NCI-H2171 (cell line): Measurements from ENCODE around the gene ZNF74.

Experiments used
- DNase-seq: peaks from one replicate; lab custom pipeline; 2025; lab: John Stamatoyannopoulos, UW

The ZNF74 gene

DNA sequence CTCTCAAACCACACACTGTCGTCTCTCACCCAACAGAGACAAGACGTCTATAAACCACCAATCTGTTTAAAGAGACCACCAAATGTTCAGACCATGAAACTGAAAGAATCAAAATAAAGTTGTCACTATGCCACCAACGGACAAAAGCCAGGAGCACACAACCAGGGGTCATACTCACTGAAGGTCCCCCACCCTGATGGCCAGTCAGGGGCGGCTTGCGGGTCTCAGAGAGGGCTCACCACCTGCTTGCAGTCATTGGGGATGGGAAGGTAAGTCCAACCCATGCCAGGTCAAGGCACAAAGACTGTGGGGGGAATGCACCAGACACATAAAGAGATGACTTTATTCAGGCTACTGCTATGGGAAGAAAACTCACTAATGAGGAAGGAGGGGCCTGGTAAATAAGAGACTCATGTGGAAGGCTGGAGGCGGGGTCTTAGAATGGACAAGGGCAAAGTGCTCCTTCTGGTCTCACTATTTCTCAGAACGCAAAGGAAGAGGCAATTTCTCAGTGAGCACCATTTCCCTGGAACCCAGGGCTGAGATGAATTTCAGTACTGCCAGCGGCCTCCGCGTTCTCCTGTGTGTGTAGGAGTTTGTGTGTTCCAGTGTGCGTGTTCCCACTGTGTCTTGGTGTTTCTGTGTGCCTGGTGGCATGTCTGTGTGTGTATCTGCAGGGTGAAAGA lies 26.3 kb downstream of the ZNF74 start:
- no peak for DNase-seq

DNA sequence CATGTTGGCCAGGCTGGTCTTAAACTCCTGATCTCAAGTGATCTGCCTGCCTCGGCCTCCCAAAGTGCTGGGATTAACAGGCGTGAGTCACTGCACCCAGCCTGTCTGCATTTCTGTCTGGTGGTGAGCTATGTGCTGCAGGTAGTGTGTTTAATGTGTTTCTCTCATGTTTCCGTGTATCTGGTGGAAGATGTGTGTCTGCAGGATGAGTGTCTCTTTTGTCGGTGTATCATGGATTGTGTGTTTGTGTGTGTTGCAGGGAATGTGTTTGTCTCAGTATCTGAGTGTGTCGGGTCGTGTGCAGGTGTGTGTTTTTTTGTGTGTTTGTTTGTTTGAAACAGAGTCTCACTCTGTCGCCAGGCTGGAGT lies 27.5 kb downstream of the ZNF74 start:
- DNase-seq, result no peak

DNA sequence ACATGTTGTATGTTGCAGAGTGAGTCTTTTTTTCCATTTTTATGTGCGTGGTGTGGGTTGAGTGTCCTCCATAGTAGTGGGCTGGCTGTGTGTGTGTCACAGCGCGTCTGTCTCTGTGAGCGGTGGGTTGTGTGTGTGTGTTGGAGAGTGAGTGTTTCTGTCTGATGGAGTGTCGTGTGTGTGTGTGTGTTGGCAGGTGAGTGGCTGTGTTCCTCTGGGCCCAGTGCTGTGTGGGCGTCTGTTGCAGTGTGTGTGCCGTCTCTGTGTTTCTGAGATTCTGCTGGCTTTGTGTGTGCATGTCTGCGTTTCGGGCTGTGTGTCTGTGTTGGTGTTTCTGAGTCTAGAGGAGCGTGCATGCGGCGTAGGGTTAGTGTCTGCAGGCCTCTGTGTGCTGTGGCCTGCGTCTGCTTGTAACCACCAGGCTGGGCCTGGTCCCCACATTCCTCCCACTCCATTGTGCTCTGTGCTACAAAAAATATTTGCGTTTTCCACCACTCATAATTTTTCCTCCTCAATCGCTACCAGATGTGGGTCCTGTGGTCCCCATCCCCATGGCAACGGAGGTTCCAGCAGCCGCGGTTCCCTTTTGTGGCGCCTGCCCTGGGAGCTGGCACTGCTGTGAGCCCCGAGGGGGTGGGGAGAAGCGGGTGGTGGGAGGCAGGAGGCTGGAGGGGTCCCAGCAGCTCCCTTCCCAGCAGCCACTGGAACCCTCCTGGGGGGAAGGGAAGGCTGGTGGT lies 28.5 kb downstream of the ZNF74 start:
- no peak for DNase-seq

DNA sequence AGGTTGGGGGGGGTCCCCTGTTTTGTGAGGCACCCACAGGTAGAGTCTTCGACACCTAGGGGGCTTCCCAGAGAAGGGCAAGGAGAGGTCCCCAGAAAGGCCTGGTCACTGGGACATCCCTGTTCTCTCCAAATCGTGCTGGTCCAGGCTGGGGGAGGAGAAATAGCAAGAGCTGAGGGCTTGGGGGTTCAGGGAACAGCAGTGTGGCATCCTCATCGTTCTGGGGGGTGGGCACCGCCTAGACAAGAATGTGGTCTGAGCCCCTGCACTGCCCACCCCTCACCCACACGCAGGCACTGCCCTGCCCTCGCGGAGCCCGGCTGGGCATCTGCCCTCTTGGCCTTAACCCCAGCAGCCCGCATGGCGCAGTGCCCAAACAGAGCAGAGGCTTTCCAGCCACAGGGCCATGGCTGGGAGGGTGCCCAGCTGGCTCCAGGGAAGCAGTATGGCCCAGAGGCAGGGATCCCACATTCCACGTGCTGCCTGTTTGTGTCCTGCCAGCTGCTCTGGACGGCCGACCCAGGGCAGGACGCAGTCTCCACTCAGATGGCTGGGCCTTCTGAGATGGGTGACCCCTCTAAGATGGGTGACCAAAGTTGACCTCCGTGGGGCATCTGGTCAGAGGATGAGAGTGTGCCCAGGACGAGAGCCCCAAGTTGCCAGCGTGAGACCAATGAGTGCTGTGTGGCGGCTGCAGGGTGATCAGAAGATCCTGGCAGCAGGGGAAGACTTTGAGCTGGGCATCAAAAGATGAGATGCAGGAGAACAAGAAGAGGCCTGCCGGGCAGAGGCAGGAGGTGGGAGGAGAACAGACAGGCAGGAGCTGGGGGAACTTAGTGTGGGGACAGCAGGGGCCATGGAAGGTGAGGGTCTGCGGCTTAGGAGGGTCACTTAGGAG lies 29.3 kb downstream of the ZNF74 start:
- DNase-seq, result no peak

DNA sequence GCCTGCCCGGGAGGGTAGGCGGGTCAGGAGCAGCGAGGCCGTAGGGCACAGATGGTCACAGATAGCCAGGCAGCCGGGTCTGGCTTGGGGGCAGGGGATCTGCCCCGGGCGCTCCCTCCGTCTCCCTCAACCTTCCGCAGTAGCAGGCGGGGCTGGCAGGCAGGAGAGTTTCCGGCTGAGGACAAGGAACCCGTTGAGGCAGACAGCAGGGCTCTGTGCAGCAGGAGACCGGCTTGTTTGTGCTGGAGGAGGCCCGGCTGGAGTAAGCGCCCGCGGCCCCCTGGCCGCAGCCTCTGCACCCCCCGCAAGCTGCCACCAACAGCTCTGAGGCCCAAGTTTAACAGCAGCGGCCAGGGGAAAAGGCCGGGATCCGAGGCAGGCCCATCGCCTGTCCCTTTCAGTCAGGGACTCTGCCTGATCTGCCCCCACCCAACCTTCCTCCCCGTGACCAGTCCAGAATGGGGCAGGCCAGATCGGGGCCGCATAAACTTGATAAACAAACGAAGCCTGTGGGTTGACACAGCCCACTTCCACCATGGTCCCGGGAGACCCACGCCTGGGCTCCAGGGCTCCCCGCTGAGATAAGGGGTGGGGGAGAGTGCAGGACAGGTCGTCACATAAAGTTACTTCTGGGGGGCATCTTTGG lies 30.1 kb downstream of the ZNF74 start:
- no peak for DNase-seq

DNA sequence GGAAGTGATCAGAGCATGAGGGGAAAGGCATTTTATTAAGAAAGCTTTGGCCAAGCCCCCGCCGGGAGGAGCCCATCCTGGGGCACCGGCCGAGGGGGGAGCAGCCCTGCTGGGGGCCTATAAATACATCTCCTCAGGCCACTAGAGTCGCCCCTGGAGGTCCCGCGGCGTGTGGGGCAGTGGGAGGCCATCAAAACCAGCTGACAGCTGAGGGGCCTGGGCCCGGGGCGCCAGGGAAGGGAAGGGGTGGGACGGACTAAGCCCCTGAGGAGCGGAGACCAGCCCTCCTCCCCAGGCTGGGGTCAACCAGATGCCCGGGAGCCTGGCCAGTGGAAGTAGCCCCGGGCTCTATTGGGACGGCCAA lies 30.6 kb downstream of the ZNF74 start:
- no peak for DNase-seq

DNA sequence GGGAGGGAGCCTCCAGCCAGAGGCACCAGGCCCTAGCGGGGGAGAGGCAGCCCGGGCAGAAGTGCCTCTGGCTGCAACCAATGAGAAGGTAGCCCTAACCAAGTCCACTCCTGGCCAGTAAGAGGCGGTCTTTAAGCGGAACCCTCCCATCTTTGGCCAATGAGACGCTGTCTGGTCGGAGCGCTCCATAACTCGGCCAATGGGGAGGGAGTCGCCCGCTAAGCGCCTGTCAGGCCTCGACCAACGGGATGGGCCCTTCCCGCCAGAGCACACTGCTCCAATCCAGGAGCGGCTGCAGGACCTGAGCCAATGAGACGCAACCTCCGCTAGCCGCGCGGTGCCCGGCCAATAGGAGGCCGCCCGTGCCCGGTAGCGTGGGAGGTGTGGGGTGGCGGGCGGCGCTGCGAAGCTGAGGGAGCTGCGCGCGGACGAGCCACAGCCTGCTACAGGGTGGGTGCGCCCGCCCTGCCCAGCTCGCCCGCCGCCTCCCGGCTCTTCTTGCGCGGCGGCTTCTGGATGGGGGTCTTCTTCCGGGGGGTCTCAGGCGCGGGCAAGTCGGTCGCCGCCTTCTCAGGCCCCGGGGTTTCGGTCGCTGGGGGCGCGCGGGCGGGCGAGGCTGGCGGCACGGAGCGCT lies 31.1 kb downstream of the ZNF74 start:
- no peak for DNase-seq

DNA sequence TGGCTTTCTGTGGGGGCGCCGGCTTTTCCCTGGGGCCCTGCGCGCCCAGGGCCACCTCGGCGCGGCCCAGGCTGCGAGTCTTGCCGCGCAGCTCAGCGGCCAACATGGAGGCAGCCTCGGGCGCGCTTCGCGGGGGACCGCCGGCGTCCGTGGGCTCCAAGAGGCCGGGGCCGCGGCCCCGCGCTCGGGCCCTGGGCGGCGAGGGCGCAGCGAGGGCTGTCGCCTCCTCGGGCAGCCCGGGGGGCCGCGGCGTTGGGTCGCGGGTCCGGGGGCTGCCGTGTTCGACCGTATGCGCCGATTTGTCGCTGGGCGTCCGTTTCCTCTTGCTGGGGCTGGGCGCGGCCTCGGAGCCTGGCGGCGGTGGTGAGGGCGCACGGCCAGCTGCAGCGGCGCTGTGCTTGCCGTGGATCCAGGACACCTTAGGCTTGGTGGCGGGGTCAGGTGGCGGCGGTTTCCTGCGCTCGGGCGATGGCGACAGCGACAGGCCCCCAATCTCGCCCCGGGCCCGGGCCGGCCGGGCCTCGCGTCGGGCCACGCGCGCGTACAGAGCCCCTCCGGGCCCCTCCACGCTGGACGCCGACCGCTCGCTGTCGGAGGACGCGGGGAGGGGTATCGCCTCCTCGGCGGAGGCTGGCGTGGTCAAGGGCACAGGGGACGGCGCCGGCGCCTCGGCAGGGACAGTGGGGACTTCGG lies 31.8 kb downstream of the ZNF74 start:
- DNase-seq, result no peak

DNA sequence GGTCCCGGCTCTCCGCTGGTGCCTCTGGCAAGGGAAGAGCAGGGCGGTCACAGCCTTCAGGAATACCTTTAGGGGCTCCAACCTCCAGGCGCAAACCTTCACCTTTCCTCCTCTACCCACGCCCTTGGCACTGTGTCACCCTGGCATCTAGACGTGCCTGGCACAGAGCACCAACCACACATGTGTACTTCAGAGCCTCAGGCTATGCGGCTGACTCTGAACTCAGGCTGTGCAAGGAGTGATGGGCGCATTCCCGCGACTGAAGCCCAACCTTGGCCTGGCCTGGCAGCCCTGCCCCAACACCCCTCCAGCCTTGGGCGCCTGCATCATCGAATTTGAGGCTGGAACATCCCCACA lies 32.3 kb downstream of the ZNF74 start:
- no peak for DNase-seq

DNA sequence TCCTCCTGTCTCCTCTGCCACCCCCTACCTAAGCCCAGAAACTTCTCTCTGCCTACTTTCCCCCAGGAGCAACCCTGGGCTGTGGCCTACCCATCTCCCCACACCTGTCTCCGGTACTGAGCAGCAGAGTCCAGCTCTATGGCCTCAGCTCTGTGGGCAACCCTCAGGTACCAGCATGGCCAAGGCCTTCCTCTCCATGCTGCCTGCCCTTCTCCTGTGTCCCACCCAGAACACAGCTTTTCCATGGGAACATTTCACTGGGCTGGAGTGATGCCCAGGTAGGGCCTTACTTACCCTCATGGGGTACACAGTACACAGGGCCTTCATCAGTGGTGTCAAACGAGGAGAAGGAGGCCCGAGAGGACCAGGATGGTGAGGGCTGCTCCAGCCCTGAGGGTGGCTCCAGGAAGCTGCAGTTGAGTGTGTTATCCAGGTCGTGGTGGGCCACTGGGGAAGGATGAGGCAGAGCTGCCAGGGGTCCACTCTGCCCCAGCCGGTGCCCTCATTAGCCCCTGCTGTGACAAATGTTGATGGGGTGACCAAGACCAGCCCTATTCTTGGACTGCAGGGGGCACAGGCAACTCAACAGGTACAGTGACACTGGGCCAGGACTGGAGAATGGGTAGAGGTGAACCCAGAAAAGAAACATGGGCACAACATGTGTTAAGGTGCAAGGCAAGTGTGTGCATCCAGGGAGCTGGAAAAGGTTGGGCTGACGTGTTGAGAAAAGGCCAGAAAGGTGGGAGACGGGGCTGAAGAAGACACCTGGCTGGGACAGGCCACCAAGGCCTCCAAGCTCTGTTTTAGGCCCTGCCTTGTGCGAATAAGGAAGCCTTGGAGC lies 33.4 kb downstream of the ZNF74 start:
- no peak for DNase-seq

DNA sequence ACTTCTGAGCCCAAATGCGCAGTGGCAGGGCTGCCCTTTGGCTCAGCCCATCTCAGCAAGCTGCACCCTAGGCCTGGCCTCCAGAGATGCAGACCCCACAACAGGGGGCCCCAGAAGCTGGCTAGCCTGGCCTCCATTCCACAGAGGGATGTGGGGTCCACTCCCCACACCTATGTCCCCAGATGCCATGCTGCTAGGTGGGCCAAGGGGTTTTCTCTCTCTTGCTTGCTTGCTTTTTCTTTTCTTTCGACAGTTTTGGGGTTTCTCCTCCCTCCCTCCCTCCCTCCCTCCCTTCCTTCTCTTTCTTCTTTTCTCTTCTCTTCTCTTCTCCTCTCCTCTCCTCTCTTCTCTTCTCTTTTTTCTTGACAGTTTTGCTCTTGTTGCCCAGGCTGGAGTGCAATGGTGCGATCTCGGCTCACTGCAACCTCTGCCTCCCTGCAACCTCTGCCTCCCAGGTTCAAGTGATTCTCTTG lies 34.0 kb downstream of the ZNF74 start:
- no peak for DNase-seq

DNA sequence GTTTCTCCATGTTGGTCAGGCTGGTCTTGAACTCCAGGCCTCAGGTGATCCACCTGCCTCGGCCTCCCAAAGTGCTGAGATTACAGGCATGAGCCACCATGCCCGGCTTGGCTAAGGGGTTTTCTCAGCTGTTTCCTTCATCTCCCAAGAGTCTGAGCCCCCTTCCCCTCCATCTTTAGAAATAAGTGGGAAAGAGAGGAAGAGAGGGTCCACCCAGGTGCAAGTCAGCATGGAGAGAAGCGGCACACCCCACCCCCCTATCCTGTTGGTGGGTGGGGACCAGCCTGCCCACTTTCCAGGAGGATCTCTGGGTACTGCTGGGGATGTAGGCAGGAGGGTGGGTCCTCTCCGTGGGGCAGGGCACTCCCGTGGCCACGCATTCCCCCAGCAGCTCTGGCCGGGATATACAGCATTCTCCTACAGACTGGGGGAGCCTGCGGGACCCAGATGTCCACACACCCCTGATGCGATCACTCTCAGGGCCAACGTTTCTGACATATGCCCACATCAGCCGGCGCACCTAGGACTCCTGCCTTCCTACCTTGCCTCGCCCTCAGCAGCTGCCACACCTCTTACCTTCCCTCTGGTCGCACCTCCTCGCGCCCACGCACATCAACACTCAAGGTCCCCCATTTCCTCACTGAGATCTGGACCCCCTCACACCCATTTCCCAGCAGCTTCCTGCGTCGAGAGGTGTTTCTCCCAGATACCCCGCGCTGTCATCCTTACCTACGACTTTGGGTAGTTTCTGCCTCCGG lies 34.7 kb downstream of the ZNF74 start:
- DNase-seq, result no peak

DNA sequence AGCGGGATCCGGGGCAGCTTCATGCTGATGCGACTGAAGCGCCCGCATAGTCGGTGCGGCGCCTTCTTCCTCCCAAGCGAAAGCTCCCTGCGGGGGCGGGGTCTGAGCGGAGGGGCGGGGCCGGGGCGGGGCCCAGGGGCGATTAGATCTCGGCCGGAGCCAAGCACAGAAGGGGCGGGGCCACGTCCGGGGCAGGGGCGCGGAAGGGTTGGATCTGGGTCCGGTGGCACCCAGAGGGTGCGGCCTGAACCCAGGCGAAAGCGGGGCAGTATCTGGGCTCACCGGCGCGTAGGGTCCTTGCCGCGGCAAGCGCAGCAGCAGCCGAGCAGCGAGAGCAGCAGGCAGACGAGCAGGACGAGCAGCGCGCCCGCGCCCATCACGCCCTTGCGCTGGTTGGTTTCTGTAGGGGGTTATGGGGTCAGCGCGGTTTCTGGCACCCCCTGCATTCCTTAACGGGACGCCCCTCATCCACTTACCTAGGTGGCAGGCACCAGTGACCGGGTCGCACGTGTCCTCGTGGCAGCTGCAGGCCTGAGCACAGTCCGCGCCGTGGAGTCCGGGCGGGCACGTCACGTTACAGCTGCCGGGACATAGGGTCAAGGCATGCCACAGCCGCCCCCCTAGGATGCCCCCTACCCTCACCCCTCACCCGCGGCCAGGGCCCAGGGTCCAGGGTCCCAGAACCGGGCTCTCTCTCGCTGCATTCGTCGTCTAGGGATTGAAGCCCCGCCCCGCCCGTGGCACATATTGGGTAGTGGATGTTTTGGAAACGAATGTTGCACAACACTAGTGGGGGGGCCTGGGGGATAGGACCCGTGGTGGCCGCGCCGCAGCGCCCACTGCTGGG lies 35.5 kb downstream of the ZNF74 start:
- no peak for DNase-seq

DNA sequence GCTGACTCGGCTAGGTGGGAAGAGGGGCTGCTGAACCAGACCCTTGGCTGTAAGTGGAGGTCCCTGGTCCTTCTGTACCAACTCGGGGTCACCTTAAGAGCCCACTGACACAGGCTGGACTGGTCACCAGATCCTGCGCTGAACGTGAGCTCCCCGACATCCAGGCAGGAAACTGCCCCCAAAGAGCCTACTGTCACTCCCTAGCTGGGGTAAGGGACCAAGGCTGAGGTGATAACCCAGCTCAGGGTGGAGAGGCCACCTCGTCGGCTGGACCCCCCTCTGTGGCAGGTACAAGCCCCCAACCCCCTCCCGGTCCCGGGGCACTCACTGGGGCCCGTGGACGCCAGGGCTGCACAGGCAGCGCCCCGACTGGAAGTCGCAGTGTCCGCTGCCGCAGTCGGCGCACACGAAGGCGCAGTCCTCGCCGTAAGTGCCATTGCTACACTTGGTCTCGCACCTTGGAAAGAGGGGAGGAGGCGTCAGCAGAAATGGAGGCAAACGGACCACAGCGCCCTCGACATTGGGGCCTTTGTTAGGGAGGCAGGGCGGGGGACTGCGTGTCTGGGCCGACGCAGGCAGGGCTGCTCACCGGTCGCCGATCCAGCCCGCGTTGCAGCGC lies 36.3 kb downstream of the ZNF74 start:
- DNase-seq, result no peak

DNA sequence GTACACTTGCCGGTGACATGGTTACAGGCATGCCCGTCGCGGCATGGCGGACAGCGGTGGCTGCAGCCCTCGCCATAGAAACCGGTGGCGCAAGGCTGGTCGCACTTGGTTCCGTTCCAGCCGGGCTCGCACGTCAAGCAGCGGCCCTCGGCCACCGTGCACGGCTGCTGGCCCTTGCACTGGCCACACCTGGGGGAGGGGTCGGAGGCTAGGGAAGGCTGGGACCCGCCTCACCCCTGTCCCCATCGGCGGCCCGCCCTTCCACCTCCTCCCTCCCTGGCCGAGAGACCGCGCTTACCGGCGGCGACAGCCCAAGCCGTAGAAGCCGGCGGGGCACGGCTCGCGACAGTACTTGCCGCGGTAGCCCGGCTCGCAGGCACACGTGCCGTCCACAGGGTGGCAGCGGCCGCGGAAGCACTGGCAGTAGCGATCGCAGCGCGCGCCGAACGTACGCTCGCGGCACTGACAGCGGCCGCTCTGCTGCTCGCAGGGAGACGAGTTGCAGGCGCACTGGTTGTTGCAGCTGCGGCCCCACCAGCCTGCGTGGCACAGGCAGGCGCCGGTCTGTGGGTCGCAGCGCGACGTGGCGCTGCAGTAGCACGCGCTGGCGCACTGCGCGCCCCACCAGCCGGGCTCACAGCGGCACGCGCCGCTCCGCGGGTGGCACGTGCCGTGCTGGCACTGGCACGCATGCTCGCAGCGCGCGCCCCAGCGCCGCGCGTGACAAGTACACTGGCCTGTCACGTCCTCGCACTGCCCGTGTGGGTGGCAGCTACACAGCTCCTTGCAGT lies 37.0 kb downstream of the ZNF74 start:
- peak; percentile 70 for DNase-seq

DNA sequence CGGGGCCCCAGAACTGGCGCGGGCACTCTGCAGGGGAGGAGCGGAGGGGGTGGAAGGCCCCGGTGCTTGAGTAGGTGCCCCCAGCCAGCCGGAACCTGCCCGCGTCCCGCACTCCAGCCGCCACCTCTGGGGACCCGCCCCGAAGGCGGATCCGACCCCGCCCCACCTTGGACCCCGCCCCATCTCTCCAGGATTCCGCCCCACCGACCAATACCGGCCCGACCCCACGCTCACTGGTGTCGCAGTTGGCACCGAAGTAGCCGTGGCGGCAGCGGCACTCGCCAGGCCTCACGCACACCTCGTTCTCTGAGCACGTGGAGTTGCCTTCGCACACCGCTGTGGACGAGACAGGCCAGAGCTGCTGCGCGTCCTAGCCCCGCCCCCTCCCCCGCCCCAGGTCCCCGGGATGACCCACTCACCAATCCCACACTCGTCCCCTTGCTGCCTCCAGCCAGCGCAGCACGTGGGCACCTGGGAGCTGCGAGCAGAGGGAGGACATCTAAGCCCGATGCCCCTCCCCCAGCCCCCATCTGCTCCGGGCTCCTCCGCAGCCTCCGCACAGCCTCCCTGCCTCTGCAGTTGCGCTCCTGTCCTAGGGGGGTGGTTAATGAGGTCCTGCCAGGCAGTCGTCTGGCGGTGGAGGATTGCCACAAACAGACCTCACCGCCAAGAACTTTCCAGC lies 37.7 kb downstream of the ZNF74 start:
- DNase-seq, result no peak

DNA sequence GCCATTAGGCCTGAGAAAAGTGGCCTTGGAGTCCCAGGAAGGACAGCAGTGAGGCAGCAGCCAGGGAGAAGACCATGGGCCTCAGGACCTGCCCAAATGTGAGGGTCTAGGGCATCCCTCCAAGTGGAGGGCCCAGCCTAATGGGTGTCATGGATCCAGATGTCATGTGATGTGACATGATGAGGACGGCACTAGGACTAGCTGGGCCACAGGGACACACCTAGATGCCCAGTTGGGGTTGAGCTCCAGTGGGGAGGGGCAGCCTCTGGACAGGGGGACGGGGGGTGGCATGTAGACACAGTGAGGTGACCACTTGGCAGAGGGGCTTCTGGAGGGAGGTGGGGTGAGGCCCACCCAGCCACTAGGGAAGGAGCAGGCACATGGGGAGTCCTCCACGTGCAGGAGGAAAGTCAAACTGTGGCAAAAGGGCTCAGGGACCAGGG lies 38.3 kb downstream of the ZNF74 start:
- no peak for DNase-seq
